GM19239 (cell line): ENCODE measurements around the gene EDNRB.
"Not testable (repeated sequence)": the region's sequence is repeated elsewhere in the genome, so short reads cannot be mapped to it uniquely, and the experiment has no call there.

Experiments used
- DNase-seq: peaks from one replicate; pipeline ENCODE4 v3.0.0; 2011; ENCODE audit warnings: low spot score; ENCODE audit not compliant: insufficient read length
- FAIRE-seq: peaks from 2 replicates; lab custom pipeline; 2011; peaks lifted over from hg19 to GRCh38; lab: Jason Lieb, UNC

EDNRB gene

DNA sequence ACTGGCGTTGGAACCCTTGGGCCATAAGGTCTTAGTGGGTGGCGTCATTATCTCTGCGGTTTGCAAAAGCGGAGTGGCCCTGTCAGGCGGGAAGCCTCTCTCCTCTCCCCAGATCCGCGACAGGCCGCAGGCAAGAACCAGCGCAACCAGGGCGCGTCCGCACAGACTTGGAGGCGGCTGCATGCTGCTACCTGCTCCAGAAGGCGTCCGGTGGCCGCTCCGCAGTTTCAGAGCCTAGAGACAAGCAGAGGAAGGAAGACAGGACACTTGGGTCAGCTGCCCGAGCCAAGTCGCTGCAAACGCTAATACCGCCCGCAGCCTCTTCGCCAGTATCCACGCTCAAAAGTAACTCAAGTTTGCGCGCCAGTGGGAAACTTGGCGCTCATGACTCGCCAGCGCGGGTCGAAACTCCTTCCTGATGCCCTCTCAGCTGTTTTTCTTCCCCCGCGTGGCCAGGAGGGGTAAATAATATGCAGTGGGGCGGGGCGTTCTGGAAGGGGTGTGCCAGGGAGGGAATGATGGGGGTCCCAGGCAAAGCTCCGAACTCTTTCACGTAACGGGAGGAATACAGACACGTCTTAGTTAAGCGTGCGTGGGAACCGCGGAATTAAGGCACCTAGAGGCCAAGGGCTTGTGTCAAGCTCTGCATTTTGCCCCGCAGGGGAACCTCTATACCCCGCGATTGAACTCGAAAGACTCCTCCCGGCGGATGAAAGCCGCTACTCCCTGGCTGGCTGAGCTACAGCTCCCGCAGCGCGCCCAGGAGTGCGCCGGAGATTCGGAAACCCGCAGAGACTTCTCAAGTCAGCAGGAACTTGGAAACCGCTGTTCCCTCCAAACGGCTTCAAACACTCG is at the start of gene EDNRB:
Gene EDNRB (minus strand): TSS at position 441 of the 855 bp plus-strand sequence. CDS start 258 bp downstream, at position 183.
- FAIRE-seq (no peak), DNase-seq (no peak)

DNA sequence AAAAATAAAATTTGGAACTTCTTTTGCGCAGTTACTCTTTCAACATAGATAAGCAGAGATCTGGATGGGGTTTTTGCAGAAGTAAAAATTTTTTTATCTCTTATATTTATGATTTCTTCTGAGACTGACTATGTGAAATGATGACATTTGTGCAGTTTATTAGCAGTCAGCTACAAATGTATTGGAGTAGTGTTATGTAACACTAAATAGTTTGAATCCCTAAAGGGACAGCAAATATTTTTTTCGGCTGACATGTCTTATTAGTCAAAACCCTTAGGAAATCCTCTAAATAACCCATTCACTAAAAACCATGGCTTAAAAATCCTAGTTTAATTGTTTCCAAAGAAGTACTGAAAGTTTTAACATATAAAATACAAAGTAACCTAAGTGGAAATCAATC is 48.0 kb upstream of the EDNRB start:
- FAIRE-seq (no peak), DNase-seq (no peak)

DNA sequence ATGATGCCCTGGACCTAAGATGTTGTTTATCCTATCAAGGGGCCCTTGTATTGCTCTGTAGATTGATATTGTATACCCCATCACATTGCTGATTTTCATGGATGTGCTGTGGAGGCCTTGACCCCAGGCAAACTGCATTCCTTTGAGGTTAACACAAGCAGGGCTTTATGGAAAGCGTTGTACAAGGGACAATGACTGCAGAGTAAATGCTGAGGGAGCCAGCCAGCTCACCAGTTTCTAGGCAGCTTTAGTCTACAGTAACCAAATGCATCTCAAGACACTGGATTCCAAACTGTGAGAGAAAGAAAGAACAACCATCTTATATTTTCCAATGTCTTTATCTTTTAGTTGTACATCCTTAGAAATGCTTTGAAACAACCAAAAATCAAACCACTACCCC is 34.1 kb upstream of the EDNRB start:
- FAIRE-seq = no peak
- no peak for DNase-seq

DNA sequence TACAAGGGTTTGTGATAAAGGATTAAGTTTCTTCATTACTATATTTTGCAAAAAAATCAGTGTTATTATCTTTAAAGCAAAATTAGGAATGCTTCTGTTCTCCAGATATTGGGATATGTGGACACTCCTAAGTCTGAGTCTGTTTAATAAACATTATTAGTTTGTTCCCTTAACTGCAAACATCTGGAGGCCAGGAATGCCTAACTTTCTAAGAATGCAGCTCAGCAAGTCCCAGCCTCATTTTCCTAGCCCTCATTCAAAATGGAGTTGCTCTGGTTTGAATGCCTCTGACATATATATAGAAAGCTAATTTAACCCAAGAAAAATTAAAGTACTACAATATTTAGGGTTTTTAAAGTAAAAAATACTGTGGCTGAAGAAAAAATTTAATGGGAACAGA is 33.6 kb upstream of the EDNRB start:
- FAIRE-seq = no peak
- DNase-seq = no peak

DNA sequence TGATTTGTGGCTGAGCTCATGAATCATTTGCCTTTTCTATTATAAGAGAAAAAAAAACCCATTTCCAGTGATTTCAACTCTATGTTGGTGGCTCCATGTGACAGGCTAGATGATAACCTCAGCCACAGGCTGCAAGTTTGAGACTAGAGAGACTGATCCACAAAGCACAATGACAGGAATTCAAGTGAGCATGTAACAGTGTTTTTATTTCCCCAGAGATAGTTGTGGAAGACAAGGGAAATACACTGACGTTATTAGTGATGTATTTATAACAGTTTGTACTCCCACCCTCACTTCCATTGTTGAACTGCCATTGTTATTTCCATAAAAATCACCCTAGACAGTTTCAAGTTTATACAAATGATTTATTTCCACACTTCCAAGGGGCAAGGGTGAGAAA is 27.9 kb upstream of the EDNRB start:
- FAIRE-seq (no peak), DNase-seq (no peak)

DNA sequence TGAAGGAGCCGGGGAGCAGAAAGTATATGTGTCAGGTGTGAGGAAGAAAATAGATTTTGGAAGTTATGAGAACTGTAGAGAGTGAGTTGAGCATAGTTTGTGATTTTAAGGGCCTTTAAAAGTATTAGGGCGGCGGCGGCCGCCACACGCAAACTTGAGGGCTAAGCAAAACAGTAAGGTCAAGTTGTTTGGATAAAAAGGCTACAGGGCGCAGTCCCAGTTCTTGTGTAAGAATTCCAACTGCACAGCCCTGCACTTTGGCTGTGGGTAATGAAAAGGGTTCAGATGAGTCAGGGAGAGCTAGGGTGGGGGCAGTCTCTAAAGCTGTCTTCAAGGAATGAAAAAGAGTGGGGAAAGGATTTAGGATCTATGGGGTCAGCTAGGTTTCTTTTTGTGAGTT is 16.4 kb upstream of the EDNRB start:
- not testable (repeated sequence) for FAIRE-seq, DNase-seq

DNA sequence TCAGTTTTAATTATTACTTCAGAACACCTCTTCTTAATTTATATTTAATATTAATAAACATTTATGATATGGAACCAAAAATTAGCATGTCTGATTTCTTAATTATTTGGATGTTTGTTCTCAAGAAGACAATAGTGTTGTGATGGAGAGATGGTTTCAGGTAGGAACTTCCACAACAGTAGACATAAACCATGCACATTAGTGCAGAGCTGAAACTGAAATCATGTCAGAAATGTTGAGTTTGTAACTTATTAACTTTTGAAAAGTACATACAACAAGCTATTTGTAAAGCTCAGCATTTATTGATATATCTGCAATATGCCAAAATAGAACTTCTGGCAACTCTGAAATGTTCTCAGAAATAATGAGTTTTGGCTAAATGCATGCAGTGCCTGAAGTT is 11.8 kb upstream of the EDNRB start:
- FAIRE-seq (no peak), DNase-seq (no peak)

DNA sequence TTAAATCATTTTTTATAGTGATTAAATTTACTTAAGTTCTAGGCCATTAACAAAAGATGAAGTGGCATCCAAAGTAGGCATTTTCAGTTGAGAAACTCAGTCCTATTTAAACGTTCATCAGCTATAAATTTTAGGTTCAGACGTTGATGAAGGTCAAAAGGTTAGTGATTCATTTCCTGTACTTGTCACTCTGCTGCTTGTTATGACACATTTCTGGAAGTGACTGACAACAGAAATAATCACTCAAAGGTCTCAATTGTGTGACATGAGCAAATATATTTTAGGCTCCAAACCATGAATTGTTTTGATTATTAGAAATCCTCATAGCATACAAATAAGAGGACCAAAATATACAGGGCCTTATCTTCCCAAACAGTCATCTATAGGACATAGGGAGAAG is 10.3 kb upstream of the EDNRB start:
- FAIRE-seq (peak; percentile 89), DNase-seq (peak; percentile 12)

DNA sequence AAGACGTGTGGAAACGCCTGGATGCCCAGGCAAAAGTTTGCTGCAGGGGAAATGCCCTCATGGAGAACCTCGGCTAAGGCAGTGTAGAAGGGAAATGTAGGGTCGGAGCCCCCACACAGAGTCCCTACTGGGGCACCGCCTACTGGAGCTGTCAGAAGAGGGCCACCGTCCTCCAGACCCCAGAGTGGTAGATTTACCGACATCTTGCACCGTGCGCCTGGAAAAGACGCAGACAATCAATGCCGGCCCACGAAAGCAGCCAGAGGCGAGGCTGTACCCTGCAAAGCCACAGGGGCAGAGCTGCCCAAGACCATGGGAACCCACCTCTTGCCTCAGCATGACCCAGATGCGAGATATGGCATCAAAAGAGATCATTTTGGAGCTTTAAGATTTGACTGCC is 7.0 kb upstream of the EDNRB start:
- DNase-seq = no peak
- FAIRE-seq = no peak

DNA sequence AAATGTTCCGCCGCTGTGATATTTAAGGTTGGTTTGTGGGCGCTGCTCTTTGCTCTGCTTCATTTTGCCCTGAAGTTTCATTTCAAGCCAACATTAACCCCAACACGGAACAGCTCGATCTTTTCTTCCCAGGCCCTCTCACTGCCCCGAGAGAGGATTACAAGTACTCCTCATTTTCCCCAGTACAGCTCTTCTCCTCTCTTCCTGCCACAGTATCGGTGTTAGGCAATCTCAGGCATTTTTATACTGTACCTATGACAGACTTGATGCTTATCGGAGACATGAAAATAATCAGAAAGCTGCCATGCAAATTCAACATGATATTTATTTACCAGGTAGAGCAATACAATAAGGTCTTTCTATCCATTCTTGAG is 1.3 kb upstream of the EDNRB start:
- DNase-seq = no peak

DNA sequence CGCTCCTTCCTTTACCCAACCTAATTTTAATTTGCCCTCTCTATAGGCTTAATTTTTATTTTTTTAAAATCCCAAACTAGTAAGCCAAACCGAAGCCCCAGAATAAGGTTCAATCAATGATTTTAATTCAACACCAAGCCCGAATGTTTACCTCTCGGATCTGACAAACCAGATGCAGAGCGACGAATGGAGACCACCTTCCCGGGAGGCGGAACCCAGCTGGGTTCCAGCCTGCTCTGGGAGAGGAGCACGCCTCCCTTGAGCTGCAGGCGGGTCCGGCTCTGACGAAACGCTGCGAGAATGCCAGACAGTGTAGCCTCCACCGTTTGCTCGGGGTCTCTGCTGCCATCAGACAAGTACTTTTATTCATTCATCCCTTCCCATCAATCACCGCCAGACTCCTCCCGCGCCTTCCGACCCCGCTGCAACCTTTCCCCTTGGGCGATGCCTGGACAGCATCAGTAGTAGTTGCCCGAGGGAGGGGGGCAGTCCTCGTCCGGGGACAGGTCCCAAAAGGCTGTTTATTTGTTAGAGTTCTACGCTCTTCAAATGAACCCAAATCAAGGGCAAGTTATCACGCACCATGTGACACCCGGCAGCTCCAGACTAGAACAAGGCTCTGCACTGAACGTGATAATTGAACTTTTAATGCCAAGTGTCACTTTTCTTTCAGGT is 752 bp upstream of the EDNRB start:
- FAIRE-seq (peak; percentile 55), DNase-seq (no peak)

More for the DNA sequence above, 1.3 kb upstream of the EDNRB start:
- no peak for FAIRE-seq

DNA sequence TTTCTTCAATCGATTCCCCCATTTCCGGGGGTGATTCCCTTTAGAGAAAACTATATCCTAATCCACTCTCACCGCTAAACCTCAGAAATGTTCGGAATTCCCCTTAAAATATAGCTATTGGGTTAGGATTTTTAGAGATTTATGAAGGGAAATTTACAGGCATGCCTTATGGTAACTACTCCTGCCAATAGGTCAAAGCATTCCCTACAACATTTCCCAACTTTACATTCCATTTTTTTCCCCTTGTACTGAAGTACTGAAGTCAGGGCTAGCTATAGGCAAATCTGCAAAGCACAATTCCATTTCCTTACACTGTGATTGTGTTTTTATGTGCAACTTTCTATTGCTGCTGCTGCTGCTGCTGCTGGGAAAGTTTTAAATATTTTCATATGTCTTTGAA is 2.1 kb downstream of the EDNRB start:
- DNase-seq (no peak), FAIRE-seq (no peak)

DNA sequence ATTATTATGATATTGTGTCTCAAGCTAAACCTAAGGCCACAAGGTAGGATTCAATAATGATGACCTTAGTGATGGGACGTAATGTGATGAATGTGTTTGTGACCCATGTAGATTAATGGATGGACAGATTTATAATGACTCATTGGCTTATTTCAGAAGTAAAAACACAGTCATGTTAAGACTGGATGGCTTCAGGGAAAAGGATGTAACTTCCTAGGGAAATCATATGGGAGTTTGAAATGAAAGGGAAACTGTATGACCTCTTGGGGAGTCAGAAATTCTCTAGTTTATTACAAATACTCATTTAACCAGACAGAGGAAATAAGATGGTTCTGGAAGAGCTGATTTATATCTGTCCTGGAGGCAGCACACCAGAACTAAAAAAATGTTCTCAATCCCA is 2.9 kb downstream of the EDNRB start:
- DNase-seq = no peak
- FAIRE-seq = no peak

DNA sequence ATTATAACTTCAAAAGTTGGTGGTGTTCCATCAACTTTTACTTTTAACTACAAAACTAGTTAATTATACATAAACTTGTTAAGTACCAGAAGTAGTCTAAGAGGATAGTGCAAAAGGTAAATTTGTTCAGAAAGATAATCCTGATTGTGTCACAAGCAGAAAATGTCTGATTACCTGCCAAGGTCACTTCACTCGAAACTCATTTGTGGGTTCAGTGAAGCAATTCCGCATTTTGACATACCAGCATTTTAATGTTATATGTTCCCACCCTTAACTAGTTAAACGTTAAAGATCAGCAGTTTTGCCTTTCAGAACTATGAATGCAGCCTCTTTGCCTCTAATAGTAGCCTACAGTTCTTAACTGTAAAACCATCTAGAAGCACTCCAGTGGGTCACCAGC is 5.6 kb downstream of the EDNRB start:
- FAIRE-seq (no peak), DNase-seq (no peak)

DNA sequence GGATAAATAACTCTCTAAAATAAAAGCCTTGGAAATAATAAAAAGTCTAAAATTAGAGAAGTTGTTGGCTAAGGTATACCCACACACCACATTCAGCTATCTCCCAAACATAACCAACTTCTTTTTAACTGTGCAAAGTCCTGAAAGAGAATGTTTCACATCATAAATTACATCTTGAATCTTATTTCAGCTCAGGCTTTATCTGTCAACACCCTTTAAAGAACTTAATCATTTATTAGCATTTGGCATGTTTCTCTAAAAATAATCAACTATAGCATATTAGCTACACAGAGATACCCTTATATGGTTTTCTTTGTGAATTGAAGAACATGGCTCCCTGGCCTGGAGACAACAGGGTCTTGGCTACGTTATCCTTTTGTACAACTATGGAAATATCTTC is 6.9 kb downstream of the EDNRB start:
- FAIRE-seq (no peak), DNase-seq (no peak)

DNA sequence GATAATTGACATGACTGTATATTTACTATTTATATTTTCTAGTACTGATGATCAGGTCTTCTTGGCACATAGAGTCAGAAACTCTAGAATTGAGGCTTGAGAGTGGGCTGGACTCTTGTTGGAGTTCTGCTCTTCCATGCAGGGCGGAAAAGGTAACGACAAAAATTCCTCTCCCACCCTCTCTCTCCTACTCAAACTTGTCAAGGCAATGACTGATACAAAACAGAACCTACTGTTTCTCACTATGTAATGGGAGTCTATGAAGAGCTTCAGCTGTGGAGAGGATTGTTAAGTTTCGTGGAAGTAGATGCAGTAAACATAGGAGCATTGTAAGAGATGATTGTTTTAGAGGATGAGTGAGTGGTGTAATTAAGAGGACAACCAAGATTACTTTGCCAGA is 8.8 kb downstream of the EDNRB start:
- FAIRE-seq (no peak), DNase-seq (no peak)

DNA sequence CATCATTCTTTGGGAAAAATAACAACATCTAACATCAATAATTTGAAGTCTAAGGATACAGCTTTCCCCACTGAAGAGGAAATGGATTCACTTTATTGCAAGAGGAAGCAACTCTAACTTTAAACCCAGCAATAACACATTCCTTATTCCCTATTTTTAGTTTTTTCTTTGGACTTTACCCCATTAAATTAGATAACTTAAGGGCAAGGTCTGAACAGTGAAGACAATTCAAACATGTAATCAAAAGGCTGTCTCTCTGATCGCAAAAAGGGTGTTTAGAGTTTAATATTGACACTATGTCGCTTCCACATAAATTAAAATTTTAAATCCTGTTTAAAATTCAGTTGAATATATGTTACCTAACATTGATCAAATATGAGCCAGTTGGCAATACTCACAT is 10.1 kb downstream of the EDNRB start:
- no peak for FAIRE-seq
- DNase-seq = no peak

DNA sequence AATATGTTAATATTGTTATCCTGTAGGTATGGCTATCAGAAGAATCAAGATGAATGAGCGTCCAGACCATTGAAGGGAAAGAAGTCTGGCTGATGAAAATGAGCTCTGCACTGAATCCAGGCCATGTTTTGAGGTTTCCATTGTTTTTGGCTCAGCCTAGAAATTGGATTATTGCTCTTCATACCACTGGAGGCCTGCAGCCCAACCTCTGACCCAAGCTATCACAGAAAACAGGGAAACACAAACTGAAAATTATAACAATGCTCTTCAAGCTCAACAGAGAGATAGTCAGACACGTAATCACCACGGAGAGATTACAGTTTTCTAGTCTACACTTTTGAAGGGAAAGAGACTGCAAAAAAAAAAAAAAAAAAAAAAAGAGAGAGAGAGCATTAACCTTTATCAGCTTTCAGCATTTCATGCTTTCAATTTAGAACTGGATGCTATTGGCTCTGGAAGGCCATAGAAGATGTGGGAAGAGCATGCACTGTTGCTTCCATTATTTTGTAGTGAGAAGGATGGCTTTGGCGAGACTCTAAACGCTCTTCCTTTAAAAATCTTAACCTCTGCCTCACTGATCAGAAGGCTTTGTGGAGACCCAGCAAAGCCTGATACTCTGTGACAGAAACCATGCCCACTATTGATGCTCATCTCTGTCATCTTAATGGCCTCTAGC is 10.8 kb downstream of the EDNRB start:
- FAIRE-seq = no peak
- no peak for DNase-seq

DNA sequence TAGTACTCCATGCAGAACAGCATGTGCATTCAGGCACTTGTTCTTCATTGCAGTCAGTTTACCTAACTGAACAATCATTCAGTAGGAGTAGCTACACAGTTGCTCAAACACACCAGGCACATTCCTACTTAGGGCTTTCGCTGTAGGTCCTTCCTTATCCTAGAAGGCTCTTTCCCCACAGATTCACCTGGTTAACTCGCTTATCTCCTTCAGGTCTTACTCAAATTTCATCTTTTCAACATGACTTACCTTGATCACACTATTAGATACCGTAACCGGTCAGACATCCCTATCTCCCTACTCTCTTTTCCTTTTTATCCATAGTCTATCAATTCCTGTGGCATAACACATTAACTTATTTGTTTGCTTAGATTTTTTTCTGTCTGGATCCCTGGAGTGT is 14.6 kb downstream of the EDNRB start:
- no peak for DNase-seq
- FAIRE-seq = no peak

DNA sequence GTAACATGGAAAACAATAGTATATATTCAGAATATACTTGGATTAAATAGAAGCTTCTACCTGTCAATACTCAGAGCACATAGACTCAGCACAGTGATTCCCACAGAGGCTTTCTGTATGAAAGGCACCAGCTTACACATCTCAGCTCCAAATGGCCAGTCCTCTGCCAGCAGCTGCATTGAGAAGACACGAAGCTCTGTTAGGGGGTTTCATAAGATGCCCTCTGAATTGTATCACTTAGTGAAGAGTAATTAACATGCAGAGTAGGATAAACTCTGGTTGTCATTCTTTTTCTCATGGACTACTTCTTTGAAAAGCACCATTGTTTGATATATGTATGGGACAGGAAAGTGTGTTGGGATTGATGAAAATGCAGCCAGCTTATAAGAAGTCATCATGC is 15.2 kb downstream of the EDNRB start:
- DNase-seq (no peak), FAIRE-seq (no peak)

DNA sequence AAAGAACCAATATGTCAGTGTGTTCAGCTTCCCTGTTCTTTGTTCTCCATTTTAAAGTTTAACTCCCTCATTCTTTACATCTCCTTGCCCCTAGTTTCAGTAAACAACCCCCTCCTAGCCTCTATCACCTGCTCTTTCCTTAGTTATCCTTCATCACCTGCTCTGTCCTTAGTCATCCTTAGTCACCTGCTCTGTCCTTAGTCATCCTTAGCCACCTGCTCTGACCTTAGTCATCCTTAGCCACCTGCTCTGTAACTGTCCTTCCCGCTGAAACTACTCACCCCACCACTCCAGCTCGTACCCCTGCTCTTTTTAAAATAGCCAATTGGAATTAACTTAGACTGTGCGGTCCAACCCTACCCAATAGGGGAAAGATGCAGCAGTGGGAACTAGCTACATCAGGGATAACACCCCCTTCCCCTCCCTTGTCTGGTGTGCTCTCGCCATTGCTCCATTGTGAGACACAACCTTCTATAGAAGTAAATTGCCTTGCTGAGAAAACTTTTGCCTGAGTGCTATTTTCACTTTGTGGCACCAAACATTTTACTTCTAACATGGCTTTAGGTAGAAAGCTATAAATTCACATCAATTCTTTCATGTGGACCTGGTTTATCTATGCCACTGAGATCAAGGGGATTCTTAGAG is 16.2 kb downstream of the EDNRB start:
- FAIRE-seq (no peak), DNase-seq (no peak)
